Measurements from ENCODE around the gene DAPK2.

DNA sequence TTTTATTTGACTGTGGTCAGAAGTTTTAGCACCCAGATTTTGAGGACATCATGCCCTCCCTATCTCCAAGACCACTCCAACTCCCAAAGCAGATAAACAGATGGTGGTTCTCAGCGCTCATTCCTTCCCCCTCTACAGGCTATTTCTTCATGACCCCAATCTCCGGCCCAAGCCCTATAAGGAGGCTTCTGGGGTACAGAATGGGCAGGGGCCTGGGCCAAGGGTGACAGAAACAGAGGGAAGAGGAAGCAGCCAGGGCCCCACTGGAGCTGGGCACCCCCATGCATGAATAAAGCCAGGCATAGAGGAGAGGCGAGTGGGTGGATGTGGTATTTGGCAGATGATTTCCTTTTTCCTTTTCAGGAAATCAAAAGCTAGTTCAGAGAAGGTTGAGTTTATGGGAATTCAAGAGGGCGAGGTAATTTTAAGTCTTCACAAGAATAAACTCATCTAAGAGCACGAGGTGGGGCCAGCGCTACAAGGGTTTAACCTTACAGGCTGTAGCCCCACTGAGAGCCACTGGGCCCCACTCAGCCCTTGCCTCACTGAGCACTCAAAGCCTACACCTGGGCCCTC is 107.7 kb downstream of the DAPK2 start:
- TF ChIP-seq, protein P1, sequence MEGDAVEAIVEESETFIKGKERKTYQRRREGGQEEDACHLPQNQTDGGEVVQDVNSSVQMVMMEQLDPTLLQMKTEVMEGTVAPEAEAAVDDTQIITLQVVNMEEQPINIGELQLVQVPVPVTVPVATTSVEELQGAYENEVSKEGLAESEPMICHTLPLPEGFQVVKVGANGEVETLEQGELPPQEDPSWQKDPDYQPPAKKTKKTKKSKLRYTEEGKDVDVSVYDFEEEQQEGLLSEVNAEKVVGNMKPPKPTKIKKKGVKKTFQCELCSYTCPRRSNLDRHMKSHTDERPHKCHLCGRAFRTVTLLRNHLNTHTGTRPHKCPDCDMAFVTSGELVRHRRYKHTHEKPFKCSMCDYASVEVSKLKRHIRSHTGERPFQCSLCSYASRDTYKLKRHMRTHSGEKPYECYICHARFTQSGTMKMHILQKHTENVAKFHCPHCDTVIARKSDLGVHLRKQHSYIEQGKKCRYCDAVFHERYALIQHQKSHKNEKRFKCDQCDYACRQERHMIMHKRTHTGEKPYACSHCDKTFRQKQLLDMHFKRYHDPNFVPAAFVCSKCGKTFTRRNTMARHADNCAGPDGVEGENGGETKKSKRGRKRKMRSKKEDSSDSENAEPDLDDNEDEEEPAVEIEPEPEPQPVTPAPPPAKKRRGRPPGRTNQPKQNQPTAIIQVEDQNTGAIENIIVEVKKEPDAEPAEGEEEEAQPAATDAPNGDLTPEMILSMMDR (IDR thresholded peaks at IDR 0.05): no peak
- TF ChIP-seq POLR2A (IDR thresholded peaks at IDR 0.05): no peak
